GM19025 (cell line): ENCODE data around the gene AVEN.
"Not testable (repeated sequence)": the region's sequence is repeated elsewhere in the genome, so short reads cannot be mapped to it uniquely, and the experiment has no call there.

Source experiments
- ATAC-seq: cut with Tn5 transposase; IDR thresholded peaks from one replicate; pipeline ENCODE4 v1.9.1; 2021; ENCODE audit warnings: mild to moderate bottlenecking, low read depth, moderate library complexity; ENCODE audit not compliant: unreplicated experiment

AVEN gene

GRCh38 chr15:34043813-34044212, 4.8 kb upstream of the AVEN start:
- no peak for ATAC-seq

- ATAC-seq = no peak
Measured at GRCh38 chr15:34043391-34043790, 4.4 kb upstream of the AVEN start.

GRCh38 chr15:34039790-34040113, 748 bp upstream of the AVEN start:
- ATAC-seq = no peak

- ATAC-seq = peak; percentile 77
Measured at GRCh38 chr15:34038023-34038870, 757 bp downstream of the AVEN start.

GRCh38 chr15:34031987-34032760, 6.8 kb downstream of the AVEN start:
- no peak for ATAC-seq

- ATAC-seq = no peak
Measured at GRCh38 chr15:34027606-34028005, 11.4 kb downstream of the AVEN start.

GRCh38 chr15:34025252-34025651, 13.8 kb downstream of the AVEN start:
- no peak for ATAC-seq

GRCh38 chr15:34023907-34024306, 15.1 kb downstream of the AVEN start:
- ATAC-seq = no peak

GRCh38 chr15:34019369-34019990, 19.5 kb downstream of the AVEN start:
- ATAC-seq = no peak

GRCh38 chr15:34018738-34019137, 20.3 kb downstream of the AVEN start:
- not testable (repeated sequence) for ATAC-seq

GRCh38 chr15:34018021-34018645, 20.9 kb downstream of the AVEN start:
- ATAC-seq = no peak

GRCh38 chr15:34014556-34014955, 24.4 kb downstream of the AVEN start:
- no peak for ATAC-seq

- ATAC-seq = no peak
Measured at GRCh38 chr15:34013746-34014145, 25.3 kb downstream of the AVEN start.

- ATAC-seq = no peak
Measured at GRCh38 chr15:34012461-34013028, 26.5 kb downstream of the AVEN start.

GRCh38 chr15:34011481-34011880, 27.5 kb downstream of the AVEN start:
- ATAC-seq = no peak

- ATAC-seq = no peak
Measured at GRCh38 chr15:34010921-34011320, 28.1 kb downstream of the AVEN start.

GRCh38 chr15:34009656-34010055, 29.3 kb downstream of the AVEN start:
- no peak for ATAC-seq

- no peak for ATAC-seq
Measured at GRCh38 chr15:34006381-34006780, 32.6 kb downstream of the AVEN start.

GRCh38 chr15:34001536-34001935, 37.5 kb downstream of the AVEN start:
- ATAC-seq = no peak

- ATAC-seq = not testable (repeated sequence)
Measured at GRCh38 chr15:33995666-33996065, 43.3 kb downstream of the AVEN start.
